ENCODE results near the gene PCDHGA4. TPM values are rescaled to one million over a fixed set of nuclear protein-coding genes. Genes with fewer than 3 reads are reported as not detected.
"Not testable (repeated sequence)": the region's sequence is repeated elsewhere in the genome, so short reads cannot be mapped to it uniquely, and the experiment has no call there.

The PCDHGA4 gene
- total and polyA plus RNA-seq, 2 of the 13 experiments (the other 11 are each of a cell fraction or from before 2014, with no cell fraction given), result 0.49 to 0.58 TPM

- Histone ChIP-seq H3K4me1 (ENCODE audit: insufficient read depth, low read length) (peaks cover 26% of the 10 kb centered on the region), H3K36me3 (replicated peaks in 1 of 2; ENCODE audit: control insufficient read depth in 1 of 2, insufficient read depth in 2 of 2, low read length in 2 of 2) (peaks cover 4 to 14% of the 10 kb centered on the region in 2 experiments), H3K9me3 (ENCODE audit: low read length) (peaks cover 53% of the 10 kb centered on the region), H3K79me2 (ENCODE audit: insufficient read depth, low read length) (peaks cover 23% of the 10 kb centered on the region)
- DNase-seq (ENCODE audit: low spot score); FAIRE-seq; H3K4me3 ChIP-seq (replicated peaks in 1 of 3; ENCODE audit: insufficient read depth in 1 of 3, low read depth in 2 of 3, low read length in 3 of 3); H2AFZ ChIP-seq (ENCODE audit: low read length); POLR2A ChIA-PET; H3K4me2 ChIP-seq (ENCODE audit: low read depth, low read length); H3K9ac ChIP-seq (ENCODE audit: insufficient read depth, low read depth, low read length); CTCF ChIA-PET (ENCODE audit: low intra/inter-chr PET ratio, low total read pairs); BruUV-seq (replicated peaks); in situ Hi-C loops (cut with HindIII; ENCODE audit: extremely low pct_ligation_motif_present, low pct_unique_long_range_greater_than_20kb); H4K20me1 ChIP-seq (ENCODE audit: insufficient read depth, low read length); H3K27me3 ChIP-seq (ENCODE audit: control insufficient read depth in 1 of 2, insufficient read depth in 2 of 2, low read length in 2 of 2); H3K27ac ChIP-seq (ENCODE audit: extremely low read length, insufficient read depth, low read length); ATAC-seq; intact Hi-C loops (cut with micrococcal nuclease; ENCODE audit: unreplicated experiment): not testable (repeated sequence)
- 88% methylated on average over 4 of the region's 4 CpGs for WGBS (ENCODE audit: low lambda C conversion rate)
- peak in 1 of 2 experiments; percentile 54; a peak in 3 of 4 replicates for TF ChIP-seq MAFK (conservative IDR thresholded peaks at IDR 0.05 in 1 of 2, IDR thresholded peaks at IDR 0.05 in 1 of 2; ENCODE audit: low read length in 2 of 2)
Measured at GRCh38 chr5:141316963-141317362, 37.9 kb upstream of the PCDHGA4 start.

- ChIA-PET CTCF (ENCODE audit: low intra/inter-chr PET ratio, low total read pairs) (no interaction called here), POLR2A (no interaction called here)
- no peaks in the 10 kb centered on the region for H4K20me1 ChIP-seq (ENCODE audit: insufficient read depth, low read length)
- no peak overlapping the region for H3K27ac ChIP-seq (ENCODE audit: extremely low read length, insufficient read depth, low read length)
- H3K4me2 ChIP-seq (ENCODE audit: low read depth, low read length), result peak overlapping the region; percentile 75
- WGBS (ENCODE audit: low lambda C conversion rate), result 96% methylated on average over 6 of the region's 6 CpGs
- in situ Hi-C loops (cut with HindIII; ENCODE audit: extremely low pct_ligation_motif_present, low pct_unique_long_range_greater_than_20kb), result no loop called here
- intact Hi-C loops (cut with micrococcal nuclease; ENCODE audit: unreplicated experiment), result no loop called here
- DNase-seq (ENCODE audit: low spot score) (no peak), FAIRE-seq (no peak), ATAC-seq (no peak)
- no peak overlapping the region for H3K9ac ChIP-seq (ENCODE audit: insufficient read depth, low read depth, low read length)
- TF ChIP-seq MYPOP (CRISPR knock-in tag; IDR thresholded peaks at IDR 0.05) (no peak), HDAC2 (CRISPR knock-in tag; IDR thresholded peaks at IDR 0.05) (no peak), NR2F6 (IDR thresholded peaks at IDR 0.05) (no peak), NR2F6 (CRISPR knock-in tag; IDR thresholded peaks at IDR 0.05) (no peak), ZNF496 (CRISPR knock-in tag; IDR thresholded peaks at IDR 0.05; ENCODE audit: insufficient replicate concordance) (no peak), PRDM4 (CRISPR knock-in tag; IDR thresholded peaks at IDR 0.05; ENCODE audit: borderline replicate concordance) (no peak), ZBTB25 (CRISPR knock-in tag; IDR thresholded peaks at IDR 0.05) (no peak), KLF13 (CRISPR knock-in tag; IDR thresholded peaks at IDR 0.05) (no peak), HMGA1 (CRISPR knock-in tag; conservative IDR thresholded peaks at IDR 0.05) (no peak), TIGD3 (CRISPR knock-in tag; IDR thresholded peaks at IDR 0.05; ENCODE audit: borderline replicate concordance) (no peak), AGO2 (optimal IDR thresholded peaks at IDR 0.05; ENCODE audit: low read depth, low read length) (no peak), ISX (CRISPR knock-in tag; conservative IDR thresholded peaks at IDR 0.05) (no peak)
- no peak overlapping the region; a peak in 1 of 6 replicates for H3K4me3 ChIP-seq (replicated peaks in 1 of 3; ENCODE audit: insufficient read depth in 1 of 3, low read depth in 2 of 3, low read length in 3 of 3)
- peaks cover 4 to 14% of the 10 kb centered on the region in 2 experiments for H3K36me3 ChIP-seq (replicated peaks in 1 of 2; ENCODE audit: control insufficient read depth in 1 of 2, insufficient read depth in 2 of 2, low read length in 2 of 2)
- no peak overlapping the region for H2AFZ ChIP-seq (ENCODE audit: low read length)
- peaks cover 48% of the 10 kb centered on the region for H3K9me3 ChIP-seq (ENCODE audit: low read length)
- BruUV-seq (replicated peaks), result no TSS peak
- peaks cover 23% of the 10 kb centered on the region for H3K79me2 ChIP-seq (ENCODE audit: insufficient read depth, low read length)
- H3K27me3 ChIP-seq (ENCODE audit: control insufficient read depth in 1 of 2, insufficient read depth in 2 of 2, low read length in 2 of 2), result no peaks in the 10 kb centered on the region; a peak in 1 of 5 replicates
- H3K4me1 ChIP-seq (ENCODE audit: insufficient read depth, low read length), result peaks cover 26% of the 10 kb centered on the region
Measured at GRCh38 chr5:141319202-141319601, 35.6 kb upstream of the PCDHGA4 start.

Measured in HepG2 (cell line).